Adipocyte (in vitro differentiated cells): ENCODE data around the gene IVD.

Source experiments
- DNase-seq: peaks from one replicate; pipeline ENCODE4 v3.0.0-alpha.2; 2015; ENCODE audit warnings: low read depth
- H3K27me3 ChIP-seq: replicated peaks from 2 replicates; pipeline ENCODE4 v1.7.0; 2013; ENCODE audit warnings: mild to moderate bottlenecking, low read length, moderate library complexity; ENCODE audit not compliant: control insufficient read depth, insufficient read depth
- H3K36me3 ChIP-seq: 2 replicates; pipeline ENCODE4 v1.7.0; 2013; ENCODE audit warnings: low read length, mild to moderate bottlenecking, moderate library complexity; ENCODE audit not compliant: control insufficient read depth, insufficient read depth, severe bottlenecking
- H3K4me1 ChIP-seq: 2 replicates; pipeline ENCODE4 v1.7.0; 2013; ENCODE audit warnings: mild to moderate bottlenecking, low read length, moderate library complexity; ENCODE audit not compliant: control insufficient read depth, insufficient read depth
- H3K4me3 ChIP-seq: 2 replicates; pipeline ENCODE4 v1.7.0; 2013; ENCODE audit warnings: mild to moderate bottlenecking, low read length, moderate library complexity
- H3K9ac ChIP-seq: 2 replicates; pipeline ENCODE4 v1.7.0; 2013; ENCODE audit warnings: mild to moderate bottlenecking, low read length, moderate library complexity
- H3K9me3 ChIP-seq: 2 replicates; pipeline ENCODE4 v1.7.0; 2013; ENCODE audit warnings: mild to moderate bottlenecking, low read length, moderate library complexity; ENCODE audit not compliant: control insufficient read depth

The IVD gene

GRCh38 chr15:40405501-40406381 lies at the start of gene IVD:
TSS of gene IVD (plus strand) at chr15:40405795. CDS start at chr15:40405828, 33 bp downstream.
- Histone ChIP-seq H3K27me3 (no peaks in the 10 kb centered on the region), H3K9ac (peak within 1 kb of the TSS; percentile 94), H3K36me3 (peaks cover 30% of the 10 kb centered on the region), H3K4me1 (peaks cover 24% of the 10 kb centered on the region), H3K9me3 (no peaks in the 10 kb centered on the region), H3K4me3 (peak within 1 kb of the TSS; percentile 94)
- DNase-seq = peak; percentile 98

- no peak overlapping the region for H3K4me3 ChIP-seq
Observed at GRCh38 chr15:40355976-40356585, 49.5 kb upstream of the IVD start.

GRCh38 chr15:40357246-40357645 lies 48.3 kb upstream of the IVD start:
- Histone ChIP-seq H3K9ac (no peak overlapping the region), H3K4me1 (peaks cover 24% of the 10 kb centered on the region), H3K36me3 (no peaks in the 10 kb centered on the region), H3K27me3 (peaks cover 39% of the 10 kb centered on the region), H3K4me3 (no peak overlapping the region), H3K9me3 (no peaks in the 10 kb centered on the region)
- DNase-seq = no peak

More at GRCh38 chr15:40355976-40356585, 49.5 kb upstream of the IVD start:
- no peaks in the 10 kb centered on the region for H3K9me3 ChIP-seq
- peaks cover 32% of the 10 kb centered on the region for H3K27me3 ChIP-seq
- DNase-seq = no peak
- H3K4me1 ChIP-seq = peaks cover 24% of the 10 kb centered on the region
- no peak overlapping the region for H3K9ac ChIP-seq
- H3K36me3 ChIP-seq = no peaks in the 10 kb centered on the region

GRCh38 chr15:40357723-40358470 lies 47.7 kb upstream of the IVD start, which contains the start of gene DISP2:
TSS of gene DISP2 (plus strand) at chr15:40358219. CDS start at chr15:40358322, 103 bp downstream.
- Histone ChIP-seq H3K36me3 (no peaks in the 10 kb centered on the region), H3K27me3 (peaks cover 38% of the 10 kb centered on the region), H3K9ac (peak within 1 kb of the TSS; percentile 53), H3K9me3 (no peaks in the 10 kb centered on the region), H3K4me3 (peak within 1 kb of the TSS; percentile 79), H3K4me1 (peaks cover 24% of the 10 kb centered on the region)
- DNase-seq = peak; percentile 96

- H3K4me1 ChIP-seq = peaks cover 19% of the 10 kb centered on the region
- peak overlapping the region; percentile 40 for H3K4me3 ChIP-seq
- H3K27me3 ChIP-seq = peaks cover 34% of the 10 kb centered on the region
- no peak overlapping the region for H3K9ac ChIP-seq
- H3K36me3 ChIP-seq = no peaks in the 10 kb centered on the region
- DNase-seq = no peak
- H3K9me3 ChIP-seq = no peaks in the 10 kb centered on the region
Observed at GRCh38 chr15:40358471-40359353, 46.9 kb upstream of the IVD start.

GRCh38 chr15:40360015-40360414 lies 45.6 kb upstream of the IVD start:
- no peak overlapping the region for H3K4me3 ChIP-seq
- no peak for DNase-seq
- no peaks in the 10 kb centered on the region for H3K9me3 ChIP-seq
- H3K4me1 ChIP-seq = peaks cover 6% of the 10 kb centered on the region
- H3K36me3 ChIP-seq = no peaks in the 10 kb centered on the region
- peaks cover 38% of the 10 kb centered on the region for H3K27me3 ChIP-seq
- H3K9ac ChIP-seq = no peak overlapping the region

GRCh38 chr15:40361640-40362039 lies 44.0 kb upstream of the IVD start:
- no peak overlapping the region for H3K4me3 ChIP-seq
- H3K9ac ChIP-seq = no peak overlapping the region
- H3K4me1 ChIP-seq = peaks cover 5% of the 10 kb centered on the region
- no peaks in the 10 kb centered on the region for H3K9me3 ChIP-seq
- no peak for DNase-seq
- H3K27me3 ChIP-seq = peaks cover 38% of the 10 kb centered on the region
- H3K36me3 ChIP-seq = no peaks in the 10 kb centered on the region

- Histone ChIP-seq H3K27me3 (peaks cover 43% of the 10 kb centered on the region), H3K36me3 (no peaks in the 10 kb centered on the region), H3K4me1 (peaks cover 4% of the 10 kb centered on the region), H3K4me3 (no peak overlapping the region), H3K9ac (no peak overlapping the region), H3K9me3 (no peaks in the 10 kb centered on the region)
- DNase-seq = no peak
Observed at GRCh38 chr15:40363611-40364010, 42.0 kb upstream of the IVD start.

- Histone ChIP-seq H3K4me3 (no peak overlapping the region), H3K9ac (no peak overlapping the region), H3K4me1 (peaks cover 4% of the 10 kb centered on the region), H3K27me3 (peaks cover 36% of the 10 kb centered on the region), H3K36me3 (no peaks in the 10 kb centered on the region), H3K9me3 (no peaks in the 10 kb centered on the region)
- DNase-seq = no peak
Observed at GRCh38 chr15:40364251-40364650, 41.3 kb upstream of the IVD start.

- no peak overlapping the region for H3K4me3 ChIP-seq
- H3K36me3 ChIP-seq = no peaks in the 10 kb centered on the region
- peaks cover 29% of the 10 kb centered on the region for H3K27me3 ChIP-seq
- H3K9ac ChIP-seq = no peak overlapping the region
- H3K9me3 ChIP-seq = no peaks in the 10 kb centered on the region
- peaks cover 4% of the 10 kb centered on the region for H3K4me1 ChIP-seq
- no peak for DNase-seq
Observed at GRCh38 chr15:40365016-40365415, 40.6 kb upstream of the IVD start.
